Colonic mucosa (tissue), 4 donors: ENCODE results near the gene PPM1M. TPM values are rescaled to one million over a fixed set of nuclear protein-coding genes. Genes with fewer than 3 reads are reported as not detected.
"Not testable (repeated sequence)": the region's sequence is repeated elsewhere in the genome, so short reads cannot be mapped to it uniquely, and the experiment has no call there.

Experiments used
- DNase-seq: peaks from one replicate; pipeline ENCODE4 v3.0.0-alpha.2; 2020
- H3K27ac ChIP-seq: fragments of 200-600 bp; one replicate; pipeline ENCODE4 v1.8.0; 2021
- H3K27me3 ChIP-seq: fragments of 200-600 bp; one replicate; pipeline ENCODE4 v1.8.0; 2021
- H3K36me3 ChIP-seq: fragments of 200-600 bp; one replicate; pipeline ENCODE4 v1.8.0; 2021
- H3K4me1 ChIP-seq: fragments of 200-600 bp; one replicate; pipeline ENCODE4 v1.8.0; 2021; ENCODE audit warnings: mild to moderate bottlenecking
- H3K4me3 ChIP-seq: fragments of 200-600 bp; one replicate; pipeline ENCODE4 v1.8.0; 2021
- H3K9ac ChIP-seq, 2 donors: one replicate each; pipeline ENCODE4 v1.7.0; 2013; ENCODE audit warnings: control low read depth in 2 of 2, low read depth in 2 of 2, low read length in 2 of 2
- H3K9me3 ChIP-seq: fragments of 200-600 bp; one replicate; pipeline ENCODE4 v1.8.0; 2021
- CTCF ChIP-seq: fragments of 200-600 bp; IDR thresholded peaks from one replicate; pipeline ENCODE4 v1.8.0; 2022; ENCODE audit warnings: antibody characterized with exemption, mild to moderate bottlenecking
- intact Hi-C: fragments of 100-400 bp; cut with DNase I; formaldehyde crosslinking; loops from one replicate; pipeline ENCODE4 v1.14.1; 2022
- total RNA-seq, 2 donors: library from RNA; stranded (reverse); fragmentation: NEBNext Ultra II Directional in 1 of 2; extraction: Animal tissue kit (Norgen Biotek cat#: 25700) in 1 of 2; gene quantifications; one replicate each; pipeline ENCODE4 v1.2.1, GENCODE V29; 2021
- donor health status: healthy.
- donor health status: DM: no; HTN: no; CAD: no.
- donor health status: DM: no; HTN: no; CAD: no.

The PPM1M gene
- total RNA-seq, 2 donors from 2014 or later: 5.4 to 8.1 TPM

DNA sequence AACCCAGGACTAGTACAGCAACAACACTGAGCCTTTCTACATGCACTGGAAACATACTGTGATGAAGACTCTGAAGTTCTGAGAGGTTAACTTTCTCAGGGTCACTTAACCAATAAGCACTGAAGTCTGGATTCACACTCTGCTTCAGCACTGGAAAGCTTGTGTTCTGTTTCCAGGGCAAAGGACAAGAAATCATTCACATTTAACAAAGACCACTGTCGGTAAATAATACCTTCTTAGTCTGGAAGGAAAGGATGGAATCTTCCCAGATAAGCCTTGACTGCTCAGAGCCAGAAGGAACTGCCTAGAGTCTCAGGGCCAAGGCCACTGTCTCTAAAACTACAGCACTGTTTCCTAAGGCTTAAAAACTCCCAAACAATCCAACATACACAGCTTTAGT is 37.7 kb downstream of the PPM1M start:
- TF ChIP-seq CTCF: no peak
- H3K9me3 ChIP-seq: no peaks in the 10 kb centered on the region
- no peak for DNase-seq
- no peak overlapping the region for H3K4me3 ChIP-seq
- no peak overlapping the region for H3K9ac ChIP-seq
- H3K27ac ChIP-seq: no peak overlapping the region
- intact Hi-C loops: no loop called here
- no peaks in the 10 kb centered on the region for H3K36me3 ChIP-seq
- no peaks in the 10 kb centered on the region for H3K4me1 ChIP-seq
- H3K27me3 ChIP-seq: no peaks in the 10 kb centered on the region

DNA sequence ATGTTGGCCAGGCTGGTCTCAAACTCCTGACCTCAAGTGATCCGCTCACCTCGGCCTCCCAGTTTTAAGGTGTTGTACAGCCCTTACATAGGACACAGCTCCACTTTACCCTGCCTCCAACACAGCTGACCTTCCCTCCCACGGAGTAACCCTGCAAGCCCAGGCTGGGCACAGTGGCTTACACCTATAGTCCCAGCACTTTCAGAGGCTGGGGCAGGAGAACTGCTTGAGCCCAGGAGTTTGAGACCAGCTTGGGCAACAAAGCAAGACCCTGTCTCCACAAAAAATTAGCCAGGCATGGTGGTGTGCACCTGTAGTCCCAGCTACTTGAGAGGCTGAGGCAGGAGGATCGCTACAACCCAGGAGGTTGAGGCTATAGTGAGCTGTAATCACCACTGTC is 38.5 kb downstream of the PPM1M start:
- DNase-seq, H3K9me3 ChIP-seq, H3K36me3 ChIP-seq, H3K27me3 ChIP-seq, H3K9ac ChIP-seq, H3K4me1 ChIP-seq, intact Hi-C loops, H3K4me3 ChIP-seq: not testable (repeated sequence)
- H3K27ac ChIP-seq: peak overlapping the region; percentile 50

GRCh38 chr3:52286777-52287110 is 41.2 kb downstream of the PPM1M start:
- intact Hi-C loops: no loop called here
- H3K9ac ChIP-seq: peak overlapping the region; percentile 88 to 90
- TF ChIP-seq CTCF: no peak
- H3K36me3 ChIP-seq: no peaks in the 10 kb centered on the region
- H3K9me3 ChIP-seq: no peaks in the 10 kb centered on the region
- H3K27me3 ChIP-seq: no peaks in the 10 kb centered on the region
- H3K4me1 ChIP-seq: peaks cover 12% of the 10 kb centered on the region
- DNase-seq: no peak
- peak overlapping the region; percentile 99 for H3K27ac ChIP-seq
- H3K4me3 ChIP-seq: peak overlapping the region; percentile 75

DNA sequence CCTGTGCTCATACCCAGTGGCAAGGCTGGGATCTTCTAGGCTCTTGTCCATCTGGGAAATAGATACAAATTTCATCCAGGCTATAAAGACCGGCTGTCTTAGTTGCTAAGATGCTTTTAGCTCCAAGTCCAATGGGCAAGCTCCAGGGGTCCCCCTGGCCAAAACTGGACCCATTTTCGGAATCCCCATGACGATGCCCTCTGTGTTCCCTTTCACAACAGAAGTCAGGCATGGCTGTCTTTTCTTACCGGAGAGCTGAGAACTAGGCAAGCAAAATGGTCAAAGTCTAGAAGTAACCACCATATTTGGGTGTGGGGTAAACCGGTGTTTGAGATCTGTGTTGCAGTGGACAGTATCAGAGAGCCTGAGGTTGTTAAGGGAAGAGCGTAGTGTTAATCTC is 43.1 kb downstream of the PPM1M start:
- H3K9ac ChIP-seq: peak overlapping the region in 1 of 2 donors; percentile 85
- peaks cover 7% of the 10 kb centered on the region for H3K36me3 ChIP-seq
- TF ChIP-seq CTCF: no peak
- peak overlapping the region; percentile 99 for H3K27ac ChIP-seq
- peak overlapping the region; percentile 75 for H3K4me3 ChIP-seq
- no peaks in the 10 kb centered on the region for H3K9me3 ChIP-seq
- H3K27me3 ChIP-seq: no peaks in the 10 kb centered on the region
- peaks cover 12% of the 10 kb centered on the region for H3K4me1 ChIP-seq
- no peak for DNase-seq
- intact Hi-C loops: no loop called here

GRCh38 chr3:52289338-52289746 is 43.8 kb downstream of the PPM1M start:
- no peaks in the 10 kb centered on the region for H3K9me3 ChIP-seq
- no peaks in the 10 kb centered on the region for H3K27me3 ChIP-seq
- intact Hi-C loops: no loop called here
- peaks cover 7% of the 10 kb centered on the region for H3K36me3 ChIP-seq
- peak overlapping the region in 1 of 2 donors; percentile 85 for H3K9ac ChIP-seq
- peak; percentile 58 for DNase-seq
- no peak for TF ChIP-seq CTCF
- peak overlapping the region; percentile 99 for H3K27ac ChIP-seq
- H3K4me3 ChIP-seq: no peak overlapping the region
- peaks cover 12% of the 10 kb centered on the region for H3K4me1 ChIP-seq

GRCh38 chr3:52289747-52290595 is 44.4 kb downstream of the PPM1M start:
- Histone ChIP-seq H3K36me3 (peaks cover 7% of the 10 kb centered on the region), H3K4me1 (peaks cover 12% of the 10 kb centered on the region), H3K9ac (peak overlapping the region; percentile 32 to 85), H3K27me3 (no peaks in the 10 kb centered on the region), H3K27ac (peak overlapping the region; percentile 99), H3K4me3 (peak overlapping the region; percentile 25), H3K9me3 (no peaks in the 10 kb centered on the region)
- TF ChIP-seq CTCF: no peak
- peak; percentile 84 for DNase-seq
- intact Hi-C loops: no loop called here
